ENCODE data around the gene RHOC.

Gene RHOC

DNA sequence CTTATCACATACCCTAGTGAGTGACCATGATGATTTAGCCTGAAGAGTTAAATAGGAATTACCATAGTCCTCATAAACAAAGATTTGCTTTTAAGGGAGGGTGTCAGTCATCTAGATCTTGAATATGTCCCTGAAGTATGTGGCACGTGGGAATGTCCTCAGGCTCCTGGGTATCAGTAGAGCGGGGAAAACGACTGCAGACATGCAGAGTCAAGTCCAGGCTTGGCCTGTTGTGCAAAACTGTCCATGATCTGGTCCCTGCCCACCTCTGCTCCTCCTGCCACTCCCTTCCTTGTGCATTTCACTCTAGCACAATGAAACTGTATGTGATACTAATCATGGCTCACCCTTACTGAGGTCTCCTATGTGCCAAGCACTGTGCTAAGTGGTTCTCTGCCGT, 19.6 kb downstream of the RHOC start:
- H3K27ac Mint-ChIP-seq: no peak overlapping the region
- H3K36me3 Mint-ChIP-seq (ENCODE audit: low read depth): peaks cover 17% of the 10 kb centered on the region
- H3K4me3 Mint-ChIP-seq: no peak overlapping the region
- H3K4me1 Mint-ChIP-seq (ENCODE audit: low read depth): peaks cover 7% of the 10 kb centered on the region
- no peaks in the 10 kb centered on the region for H3K9me3 Mint-ChIP-seq
- H3K27me3 Mint-ChIP-seq: no peaks in the 10 kb centered on the region

DNA sequence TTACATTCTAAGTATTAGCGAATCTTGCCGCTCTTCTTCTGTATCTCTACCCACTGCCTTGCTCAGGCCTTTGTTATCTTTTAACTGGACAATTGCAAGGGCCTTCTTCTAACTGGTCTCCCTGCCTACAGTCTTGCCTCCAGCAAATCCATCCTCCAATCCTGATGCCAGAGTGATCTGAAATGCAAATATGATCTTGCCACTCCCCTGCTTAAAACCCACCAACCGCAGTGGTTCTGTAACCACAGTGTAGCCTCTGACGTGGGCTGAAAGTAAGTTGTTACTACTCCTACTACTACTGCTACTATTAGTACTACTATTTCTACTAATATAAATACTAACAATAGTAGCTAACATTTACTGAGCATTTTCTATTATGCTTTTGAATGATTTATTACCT, 20.1 kb downstream of the RHOC start:
- Mint-ChIP-seq H3K4me3 (no peak overlapping the region), H3K4me1 (ENCODE audit: low read depth) (peaks cover 7% of the 10 kb centered on the region), H3K9me3 (no peaks in the 10 kb centered on the region), H3K27me3 (no peaks in the 10 kb centered on the region), H3K27ac (peak overlapping the region; percentile 63), H3K36me3 (ENCODE audit: low read depth) (peaks cover 12% of the 10 kb centered on the region)

DNA sequence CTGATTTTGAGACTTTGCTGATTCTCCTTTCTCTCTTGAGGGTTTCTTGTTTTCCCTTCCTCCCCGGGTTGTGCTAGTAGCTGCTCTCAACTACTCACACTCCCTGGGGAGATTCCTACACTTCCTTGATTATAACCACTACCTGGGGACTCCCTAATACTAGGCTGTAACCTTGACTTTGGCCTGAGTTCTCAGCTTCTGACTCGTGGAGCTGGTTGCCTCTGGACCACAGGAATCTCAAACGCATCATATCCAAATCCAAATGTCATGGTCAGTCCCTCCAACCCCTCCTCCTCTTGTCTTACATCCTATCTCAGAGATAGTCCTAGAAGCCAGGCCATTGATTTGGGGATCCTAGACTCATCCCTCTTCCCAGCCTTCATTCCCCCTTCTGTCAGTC, 20.5 kb downstream of the RHOC start:
- Mint-ChIP-seq H3K27ac (peak overlapping the region; percentile 63), H3K36me3 (ENCODE audit: low read depth) (peaks cover 10% of the 10 kb centered on the region), H3K27me3 (no peaks in the 10 kb centered on the region), H3K9me3 (no peaks in the 10 kb centered on the region), H3K4me3 (no peak overlapping the region), H3K4me1 (ENCODE audit: low read depth) (peaks cover 7% of the 10 kb centered on the region)

DNA sequence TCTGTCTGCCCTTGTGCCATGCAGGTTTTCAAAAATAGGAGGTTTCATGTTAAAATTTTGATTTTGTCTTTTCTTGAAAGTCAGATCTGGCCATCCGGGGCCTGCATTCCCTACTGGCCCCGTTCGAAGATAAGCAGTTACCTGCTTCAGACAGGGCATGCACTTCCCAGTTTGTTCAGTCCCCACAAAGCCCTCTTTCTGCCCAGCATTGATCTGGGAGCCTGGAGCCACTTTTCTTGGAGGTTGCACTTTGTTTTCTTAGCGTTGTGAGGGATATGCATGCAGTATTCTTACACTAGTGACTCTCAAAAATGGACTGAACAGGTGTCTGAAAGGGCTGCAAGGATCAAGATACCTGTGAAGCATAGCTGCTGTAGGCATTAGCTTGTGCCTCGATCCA, 21.0 kb downstream of the RHOC start:
- Mint-ChIP-seq H3K4me3 (no peak overlapping the region), H3K27me3 (no peaks in the 10 kb centered on the region), H3K9me3 (no peaks in the 10 kb centered on the region), H3K4me1 (ENCODE audit: low read depth) (peaks cover 7% of the 10 kb centered on the region), H3K27ac (no peak overlapping the region), H3K36me3 (ENCODE audit: low read depth) (peaks cover 10% of the 10 kb centered on the region)

DNA sequence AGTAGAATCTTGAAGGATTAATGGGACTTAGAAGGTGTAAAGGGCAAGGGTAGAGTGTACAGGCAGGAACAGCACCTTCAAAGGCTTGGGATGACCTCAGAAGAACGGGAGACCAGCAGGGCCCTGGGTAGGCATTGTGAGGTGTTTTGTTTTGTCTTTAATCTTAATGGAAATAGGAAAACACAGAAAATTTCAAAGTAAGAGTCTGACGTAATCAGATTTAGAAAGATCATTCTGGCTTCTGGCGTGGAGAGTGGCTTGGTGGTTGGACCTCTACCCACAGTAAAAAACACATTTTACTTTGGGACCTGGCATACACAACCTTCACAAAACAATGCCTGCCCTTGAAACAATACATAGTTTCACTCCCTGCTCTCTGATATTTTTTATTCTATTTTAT, 28.3 kb downstream of the RHOC start:
- Mint-ChIP-seq H3K9me3 (peaks cover 3% of the 10 kb centered on the region), H3K36me3 (ENCODE audit: low read depth) (peaks cover 20% of the 10 kb centered on the region), H3K27ac (peak overlapping the region; percentile 80), H3K4me3 (no peak overlapping the region), H3K4me1 (ENCODE audit: low read depth) (peaks cover 40% of the 10 kb centered on the region), H3K27me3 (no peaks in the 10 kb centered on the region)

DNA sequence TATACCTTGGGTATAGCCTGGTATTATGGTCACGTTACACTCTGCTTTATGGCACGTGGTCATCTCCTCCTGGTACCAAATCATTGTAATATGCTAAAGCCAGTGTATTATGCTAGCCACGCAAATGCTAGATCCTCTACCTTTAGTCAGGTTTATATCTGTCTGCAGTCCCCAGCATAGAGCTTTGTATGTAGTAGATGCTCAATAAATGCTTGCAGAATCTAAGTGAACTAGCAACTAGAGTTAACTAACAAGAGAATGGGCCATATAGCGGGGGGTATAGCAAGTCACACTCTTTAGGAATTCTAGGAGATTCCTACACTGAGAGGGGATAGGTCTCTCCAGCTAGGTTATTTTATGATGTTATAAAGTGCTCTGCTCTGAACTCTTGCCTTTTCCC, 29.4 kb downstream of the RHOC start:
- Mint-ChIP-seq H3K4me3 (no peak overlapping the region), H3K27ac (no peak overlapping the region), H3K9me3 (peaks cover 3% of the 10 kb centered on the region), H3K36me3 (ENCODE audit: low read depth) (peaks cover 25% of the 10 kb centered on the region), H3K4me1 (ENCODE audit: low read depth) (peaks cover 47% of the 10 kb centered on the region), H3K27me3 (no peaks in the 10 kb centered on the region)

DNA sequence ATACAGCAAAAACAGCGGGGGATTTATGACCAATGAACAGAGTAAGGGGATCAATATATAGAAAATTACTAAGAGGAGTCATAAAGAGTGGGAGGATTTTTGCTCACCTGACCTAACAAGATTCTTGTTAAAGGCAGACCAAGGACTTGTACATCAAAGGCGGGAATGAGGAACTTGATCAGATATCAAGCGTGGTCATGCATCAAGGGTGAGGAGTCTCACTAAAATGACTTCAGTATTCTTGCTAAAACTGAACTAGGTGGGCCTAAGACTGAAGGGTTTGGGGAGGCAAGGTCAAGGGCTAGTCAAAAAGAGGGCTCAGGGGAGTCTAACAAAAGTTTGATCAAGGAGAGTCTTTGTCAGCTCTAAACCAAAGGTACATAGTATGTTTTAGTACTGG, 30.4 kb downstream of the RHOC start:
- Mint-ChIP-seq H3K4me1 (ENCODE audit: low read depth) (peaks cover 47% of the 10 kb centered on the region), H3K27me3 (no peaks in the 10 kb centered on the region), H3K27ac (no peak overlapping the region), H3K9me3 (peaks cover 3% of the 10 kb centered on the region), H3K36me3 (ENCODE audit: low read depth) (peaks cover 34% of the 10 kb centered on the region), H3K4me3 (peak overlapping the region; percentile 32)

DNA sequence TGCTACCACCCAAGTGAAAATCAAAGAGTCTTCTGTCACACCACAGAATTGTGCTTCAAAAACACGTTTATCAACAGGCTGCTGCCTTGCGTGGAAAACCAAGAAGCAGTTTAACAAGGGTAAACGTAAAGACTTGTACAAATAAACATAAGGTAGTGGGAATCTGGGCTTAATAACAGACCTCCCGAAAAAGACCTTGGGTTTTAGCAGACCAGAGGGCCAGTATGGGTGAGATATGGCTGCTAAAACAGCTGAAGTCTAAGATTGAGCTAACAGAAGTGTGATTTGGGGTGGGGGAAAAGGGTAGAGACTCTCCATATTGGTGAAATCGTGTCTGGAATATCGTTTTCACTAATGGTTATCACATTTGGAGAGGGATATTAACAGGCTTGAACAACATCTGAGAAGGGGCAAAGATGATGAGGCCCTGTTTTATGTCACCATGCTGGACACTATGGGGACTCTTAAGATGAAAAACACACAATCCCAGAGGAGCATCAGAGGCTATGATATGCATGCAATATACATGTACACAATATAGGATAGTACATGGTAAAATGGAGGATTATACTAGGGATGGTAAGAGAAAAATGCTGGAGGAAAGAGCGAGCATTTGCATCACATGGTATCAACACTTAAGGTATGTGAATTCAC, 31.1 kb downstream of the RHOC start:
- peaks cover 3% of the 10 kb centered on the region for H3K9me3 Mint-ChIP-seq
- H3K4me3 Mint-ChIP-seq: peak overlapping the region; percentile 81
- H3K36me3 Mint-ChIP-seq (ENCODE audit: low read depth): peaks cover 41% of the 10 kb centered on the region
- no peaks in the 10 kb centered on the region for H3K27me3 Mint-ChIP-seq
- peak overlapping the region; percentile 66 for H3K27ac Mint-ChIP-seq
- peaks cover 47% of the 10 kb centered on the region for H3K4me1 Mint-ChIP-seq (ENCODE audit: low read depth)

DNA sequence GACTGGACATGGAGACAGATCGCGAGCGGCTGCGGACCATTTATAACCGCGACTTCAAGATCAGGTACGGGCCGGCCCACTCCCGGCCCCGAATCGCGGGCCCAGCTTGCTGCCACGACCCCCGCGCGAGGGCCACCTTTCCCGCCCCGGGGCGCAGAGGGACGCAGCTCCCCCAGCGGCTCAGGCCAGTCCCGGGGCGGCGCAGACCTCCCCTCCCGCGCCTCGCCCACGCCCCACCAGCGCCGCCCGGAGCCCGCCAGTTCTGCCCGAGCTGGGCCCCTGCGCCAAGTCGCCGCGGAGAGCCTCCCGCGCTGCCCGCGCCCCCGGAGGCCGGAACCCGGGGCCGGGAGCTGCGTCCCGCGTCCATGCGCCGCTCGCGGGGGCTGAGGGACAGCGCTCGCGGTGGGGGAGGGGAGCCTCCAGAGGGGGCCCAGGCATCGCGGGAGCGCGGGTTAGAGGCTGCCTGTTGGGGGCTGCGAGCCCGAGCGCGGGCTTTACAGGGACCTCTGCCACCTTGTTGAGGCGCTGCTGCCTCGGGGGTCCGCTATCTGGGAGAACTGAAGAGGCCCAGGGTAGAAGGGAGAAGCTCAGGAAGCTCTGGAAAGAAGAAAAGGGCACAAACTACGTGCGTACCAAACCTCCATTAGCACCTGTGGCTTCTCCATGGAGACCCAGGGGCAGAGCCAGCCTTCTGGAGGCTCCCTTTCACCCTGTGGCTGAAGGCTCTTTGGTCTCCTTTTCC, 31.8 kb downstream of the RHOC start:
- no peaks in the 10 kb centered on the region for H3K27me3 Mint-ChIP-seq
- H3K9me3 Mint-ChIP-seq: peaks cover 3% of the 10 kb centered on the region
- peaks cover 47% of the 10 kb centered on the region for H3K4me1 Mint-ChIP-seq (ENCODE audit: low read depth)
- H3K36me3 Mint-ChIP-seq (ENCODE audit: low read depth): peaks cover 48% of the 10 kb centered on the region
- peak overlapping the region; percentile 94 for H3K27ac Mint-ChIP-seq
- H3K4me3 Mint-ChIP-seq: peak overlapping the region; percentile 90

DNA sequence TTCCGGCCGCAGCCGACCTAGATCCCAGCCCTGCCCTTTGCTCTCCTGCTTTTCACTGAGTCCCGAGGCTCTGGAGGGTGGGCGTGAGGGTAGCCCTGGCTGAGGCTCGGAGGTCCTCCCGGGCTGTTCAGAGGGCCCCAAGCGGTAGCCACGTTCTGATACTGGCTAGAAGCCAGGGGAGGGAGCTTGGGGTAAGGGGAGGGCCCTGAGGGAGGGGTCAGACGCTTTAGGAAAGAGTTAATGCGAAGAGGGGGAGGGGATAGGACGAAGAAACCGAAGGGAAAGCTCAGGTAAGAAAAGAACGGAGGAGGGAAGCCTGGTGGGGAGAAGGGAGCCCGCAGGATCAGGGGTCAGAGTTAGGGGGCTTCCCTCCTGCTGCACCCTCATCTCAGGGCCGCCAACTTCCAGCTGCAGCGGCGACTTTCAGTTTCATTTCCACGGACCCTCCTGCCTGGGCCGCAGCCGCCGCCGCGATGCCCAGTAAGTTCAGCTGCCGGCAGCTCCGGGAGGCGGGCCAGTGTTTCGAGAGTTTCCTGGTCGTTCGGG, 32.4 kb downstream of the RHOC start, which contains the start of gene MOV10:
MOV10 (plus strand) TSS at position 220 of the 546 bp plus-strand sequence; CDS start at position 474, 254 bp downstream.
- Mint-ChIP-seq H3K9me3 (no peaks in the 10 kb centered on the region), H3K27ac (peak within 1 kb of the TSS; percentile 94), H3K4me1 (ENCODE audit: low read depth) (peaks cover 48% of the 10 kb centered on the region), H3K36me3 (ENCODE audit: low read depth) (peaks cover 50% of the 10 kb centered on the region), H3K4me3 (peak within 1 kb of the TSS; percentile 90), H3K27me3 (no peaks in the 10 kb centered on the region)

DNA sequence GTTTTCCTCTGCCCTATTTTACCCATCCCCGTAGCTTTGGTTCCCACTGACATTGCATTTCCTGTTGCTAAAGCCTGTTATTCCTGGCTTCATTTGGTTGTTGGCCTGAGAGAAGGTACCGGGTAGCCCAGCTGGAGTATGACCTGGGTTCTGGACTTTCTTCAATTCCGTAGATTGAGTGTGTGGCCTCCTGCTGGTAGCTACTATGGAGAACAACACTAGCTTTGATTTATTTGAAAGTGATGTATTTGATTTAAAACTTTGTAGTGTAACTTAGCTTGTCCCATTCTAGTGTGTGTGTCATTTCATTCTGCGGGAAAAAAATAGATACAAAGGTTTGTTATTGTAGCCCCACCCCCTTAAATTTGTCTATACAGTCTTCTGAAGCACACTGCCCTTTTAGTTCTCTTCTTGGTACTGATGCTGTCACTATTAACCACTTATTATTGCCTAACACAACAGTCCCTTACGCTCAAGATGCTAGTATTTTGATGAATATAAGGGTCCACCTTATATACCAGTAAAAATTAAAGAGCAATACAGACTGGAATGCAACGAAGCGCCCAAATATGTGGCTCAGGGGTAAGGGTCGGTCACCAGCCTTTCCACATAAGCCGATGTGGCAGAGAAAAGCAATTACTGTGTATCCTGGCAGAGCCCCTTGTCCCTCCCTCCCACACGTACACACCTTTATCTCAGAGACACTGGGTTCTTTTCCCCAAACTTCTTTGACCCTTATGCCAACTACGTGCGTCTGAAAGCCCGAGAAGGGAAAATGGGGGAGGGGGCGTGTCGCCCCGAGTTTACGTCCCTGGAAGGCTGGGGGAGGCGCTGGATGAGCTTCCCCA, 33.1 kb downstream of the RHOC start:
- no peaks in the 10 kb centered on the region for H3K9me3 Mint-ChIP-seq
- H3K36me3 Mint-ChIP-seq (ENCODE audit: low read depth): peaks cover 57% of the 10 kb centered on the region
- peak overlapping the region; percentile 90 for H3K4me3 Mint-ChIP-seq
- peaks cover 55% of the 10 kb centered on the region for H3K4me1 Mint-ChIP-seq (ENCODE audit: low read depth)
- no peaks in the 10 kb centered on the region for H3K27me3 Mint-ChIP-seq
- H3K27ac Mint-ChIP-seq: peak overlapping the region; percentile 94

DNA sequence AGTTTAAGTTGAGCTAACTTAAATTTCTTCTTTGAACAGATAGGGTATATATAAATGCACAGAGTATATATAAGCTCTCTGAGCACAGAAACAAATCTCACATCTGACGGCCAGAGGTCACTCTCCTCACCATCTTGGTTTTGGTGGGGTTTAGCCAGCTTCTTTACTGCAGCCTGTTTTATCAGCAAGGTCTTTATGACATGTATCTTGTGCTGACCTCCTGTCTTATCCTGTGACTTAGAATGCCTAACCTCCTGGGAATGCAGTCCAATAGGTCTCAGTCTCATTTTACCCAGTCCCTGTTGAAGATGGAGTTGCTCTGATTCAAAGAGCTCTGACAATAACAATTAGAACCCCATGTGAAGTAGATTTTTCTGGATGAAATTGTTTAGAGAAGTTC, 34.1 kb downstream of the RHOC start:
- Mint-ChIP-seq H3K9me3 (no peaks in the 10 kb centered on the region), H3K4me1 (ENCODE audit: low read depth) (peaks cover 56% of the 10 kb centered on the region), H3K4me3 (no peak overlapping the region), H3K36me3 (ENCODE audit: low read depth) (peaks cover 64% of the 10 kb centered on the region), H3K27me3 (no peaks in the 10 kb centered on the region), H3K27ac (peak overlapping the region; percentile 9)

DNA sequence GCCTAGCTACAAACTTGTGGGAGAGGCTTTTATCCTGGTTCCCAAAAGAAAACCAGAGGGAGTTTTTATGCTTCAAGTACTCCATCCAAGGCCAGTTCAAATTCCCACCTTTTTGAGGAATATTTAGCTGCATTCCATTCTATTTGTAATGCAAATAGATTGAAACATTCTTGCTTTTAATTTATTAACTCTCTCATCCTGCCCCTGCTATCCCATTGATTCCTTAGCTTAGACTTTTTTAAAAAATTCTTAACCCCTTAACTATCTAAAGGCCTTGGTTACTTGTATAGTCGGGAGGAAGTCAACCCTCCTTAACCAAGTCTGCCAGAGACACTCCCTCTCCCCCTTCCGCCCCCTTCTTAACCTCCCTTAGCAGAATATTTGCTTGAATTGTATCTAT, 34.9 kb downstream of the RHOC start:
- Mint-ChIP-seq H3K4me3 (no peak overlapping the region), H3K36me3 (ENCODE audit: low read depth) (peaks cover 72% of the 10 kb centered on the region), H3K27ac (no peak overlapping the region), H3K4me1 (ENCODE audit: low read depth) (peaks cover 59% of the 10 kb centered on the region), H3K27me3 (no peaks in the 10 kb centered on the region), H3K9me3 (no peaks in the 10 kb centered on the region)

DNA sequence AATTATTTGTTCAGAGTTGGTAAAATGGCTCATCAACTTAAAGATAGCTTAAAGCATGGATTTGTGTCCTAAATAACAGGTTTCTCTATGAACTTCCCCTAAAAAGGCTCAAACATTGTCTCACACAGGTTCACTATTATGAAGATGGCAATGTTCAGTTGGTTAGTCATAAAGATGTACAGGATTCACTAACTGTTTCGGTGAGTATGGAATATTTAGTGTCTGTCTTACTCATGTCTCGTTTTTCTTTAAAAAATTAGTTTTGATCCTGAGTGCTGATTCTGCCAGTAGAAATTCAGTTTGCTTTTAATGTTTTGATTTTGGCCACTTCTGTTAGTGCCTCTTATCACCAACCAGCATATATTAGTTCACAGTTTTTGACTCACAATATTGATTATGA, 40.0 kb downstream of the RHOC start:
- Mint-ChIP-seq H3K27ac (peak overlapping the region; percentile 74), H3K9me3 (no peaks in the 10 kb centered on the region), H3K4me3 (no peak overlapping the region)

DNA sequence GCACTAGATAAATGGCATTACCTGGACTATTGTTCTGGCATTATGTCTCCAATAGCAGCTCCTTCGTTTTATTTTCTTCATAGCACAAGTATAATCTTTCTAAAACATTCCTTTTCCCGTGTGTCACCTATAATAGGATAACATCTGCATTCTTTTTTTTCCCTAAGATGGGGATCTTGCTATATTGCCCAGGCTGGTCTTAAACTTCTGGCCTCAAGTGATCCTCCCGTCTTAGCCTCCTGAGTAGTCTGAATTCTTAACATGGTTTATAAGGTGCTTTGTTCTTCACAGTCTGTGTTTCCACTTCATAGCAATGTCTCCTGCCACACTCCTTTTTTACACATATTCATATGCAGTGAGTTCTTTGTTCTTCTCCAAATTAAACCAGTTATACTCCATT, 41.1 kb downstream of the RHOC start:
- H3K27ac Mint-ChIP-seq: peak overlapping the region; percentile 9
- no peaks in the 10 kb centered on the region for H3K9me3 Mint-ChIP-seq
- H3K27me3 Mint-ChIP-seq: no peaks in the 10 kb centered on the region
- H3K36me3 Mint-ChIP-seq (ENCODE audit: low read depth): peaks cover 82% of the 10 kb centered on the region
- peaks cover 34% of the 10 kb centered on the region for H3K4me1 Mint-ChIP-seq (ENCODE audit: low read depth)
- H3K4me3 Mint-ChIP-seq: no peak overlapping the region

More for the DNA sequence above, 40.0 kb downstream of the RHOC start:
- Mint-ChIP-seq H3K36me3 (ENCODE audit: low read depth) (peaks cover 82% of the 10 kb centered on the region), H3K27me3 (no peaks in the 10 kb centered on the region), H3K4me1 (ENCODE audit: low read depth) (peaks cover 34% of the 10 kb centered on the region)

Data from stimulated activated naive CD8-positive, alpha-beta T cell treated with anti-CD3 and anti-CD28 coated beads, Interleukin-15, Interleukin-2, amounts not matched to agents 100 ng/mL and 50 ng/mL, for 24 hours (primary cell).